ENCODE measurements around the gene NXPH4. TPM values are rescaled to one million over a fixed set of nuclear protein-coding genes. Genes with fewer than 3 reads are reported as not detected.

The NXPH4 gene
- total RNA-seq, 2 donors from 2014 or later = 0.27 TPM; not detected in 1

DNA sequence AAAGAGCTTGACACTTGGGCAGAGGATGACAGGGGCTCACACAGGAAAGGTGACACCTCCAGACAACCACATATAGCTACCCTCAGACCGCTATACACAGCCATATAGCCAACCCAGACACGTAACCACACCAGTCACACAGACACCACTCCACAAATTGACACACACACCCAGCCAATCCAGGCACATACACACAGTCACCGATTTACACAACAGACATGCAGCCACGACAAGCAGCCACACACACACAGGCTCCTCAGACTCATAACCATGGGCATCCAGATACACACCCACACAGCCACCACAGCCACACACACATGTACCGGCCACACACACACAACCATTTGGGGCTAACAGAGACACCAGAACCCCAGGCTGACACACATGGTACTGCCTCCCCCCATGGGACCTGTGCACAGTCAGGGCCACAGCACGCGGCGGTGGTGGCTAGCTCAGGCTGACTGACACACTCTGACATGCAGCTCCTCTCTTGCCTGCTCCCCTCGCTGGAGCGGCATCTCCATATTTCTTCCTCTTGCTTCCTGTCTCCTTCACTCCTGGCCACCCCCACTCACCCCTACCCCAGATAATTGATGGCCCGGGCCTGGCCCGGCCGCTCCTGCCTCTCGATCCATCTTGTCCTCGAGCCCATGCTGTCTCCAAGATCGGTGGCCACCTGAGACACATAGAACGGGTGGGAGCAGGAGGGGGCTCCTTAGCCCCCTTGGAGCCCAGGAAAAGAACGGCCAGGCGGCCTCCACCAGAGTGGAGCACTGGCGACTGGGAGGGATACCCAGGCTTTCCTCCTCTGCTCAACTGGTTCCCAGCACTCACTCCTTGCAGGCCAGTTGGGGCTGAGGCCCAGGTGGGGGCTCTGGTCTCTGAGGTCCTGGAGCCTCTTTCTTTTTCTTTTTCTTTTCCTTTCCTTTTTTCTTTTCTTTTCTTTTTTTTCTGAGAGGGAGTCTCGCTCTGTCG lies 6.9 kb downstream of the NXPH4 start:
- Histone ChIP-seq H3K4me3 (no peak overlapping the region), H3K4me1 (peaks cover 3% of the 10 kb centered on the region), H3K27ac (no peak overlapping the region), H3K36me3 (no peaks in the 10 kb centered on the region), H3K27me3 (peaks cover 83% of the 10 kb centered on the region), H3K9me3 (no peaks in the 10 kb centered on the region), H3K9ac (ENCODE audit: low read depth in 2 of 2, low read length in 2 of 2) (no peak overlapping the region)
- intact Hi-C loops (cut with DNase I) = no loop called here
- DNase-seq = no peak
- TF ChIP-seq, protein P1, sequence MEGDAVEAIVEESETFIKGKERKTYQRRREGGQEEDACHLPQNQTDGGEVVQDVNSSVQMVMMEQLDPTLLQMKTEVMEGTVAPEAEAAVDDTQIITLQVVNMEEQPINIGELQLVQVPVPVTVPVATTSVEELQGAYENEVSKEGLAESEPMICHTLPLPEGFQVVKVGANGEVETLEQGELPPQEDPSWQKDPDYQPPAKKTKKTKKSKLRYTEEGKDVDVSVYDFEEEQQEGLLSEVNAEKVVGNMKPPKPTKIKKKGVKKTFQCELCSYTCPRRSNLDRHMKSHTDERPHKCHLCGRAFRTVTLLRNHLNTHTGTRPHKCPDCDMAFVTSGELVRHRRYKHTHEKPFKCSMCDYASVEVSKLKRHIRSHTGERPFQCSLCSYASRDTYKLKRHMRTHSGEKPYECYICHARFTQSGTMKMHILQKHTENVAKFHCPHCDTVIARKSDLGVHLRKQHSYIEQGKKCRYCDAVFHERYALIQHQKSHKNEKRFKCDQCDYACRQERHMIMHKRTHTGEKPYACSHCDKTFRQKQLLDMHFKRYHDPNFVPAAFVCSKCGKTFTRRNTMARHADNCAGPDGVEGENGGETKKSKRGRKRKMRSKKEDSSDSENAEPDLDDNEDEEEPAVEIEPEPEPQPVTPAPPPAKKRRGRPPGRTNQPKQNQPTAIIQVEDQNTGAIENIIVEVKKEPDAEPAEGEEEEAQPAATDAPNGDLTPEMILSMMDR (IDR thresholded peaks at IDR 0.05) = no peak

DNA sequence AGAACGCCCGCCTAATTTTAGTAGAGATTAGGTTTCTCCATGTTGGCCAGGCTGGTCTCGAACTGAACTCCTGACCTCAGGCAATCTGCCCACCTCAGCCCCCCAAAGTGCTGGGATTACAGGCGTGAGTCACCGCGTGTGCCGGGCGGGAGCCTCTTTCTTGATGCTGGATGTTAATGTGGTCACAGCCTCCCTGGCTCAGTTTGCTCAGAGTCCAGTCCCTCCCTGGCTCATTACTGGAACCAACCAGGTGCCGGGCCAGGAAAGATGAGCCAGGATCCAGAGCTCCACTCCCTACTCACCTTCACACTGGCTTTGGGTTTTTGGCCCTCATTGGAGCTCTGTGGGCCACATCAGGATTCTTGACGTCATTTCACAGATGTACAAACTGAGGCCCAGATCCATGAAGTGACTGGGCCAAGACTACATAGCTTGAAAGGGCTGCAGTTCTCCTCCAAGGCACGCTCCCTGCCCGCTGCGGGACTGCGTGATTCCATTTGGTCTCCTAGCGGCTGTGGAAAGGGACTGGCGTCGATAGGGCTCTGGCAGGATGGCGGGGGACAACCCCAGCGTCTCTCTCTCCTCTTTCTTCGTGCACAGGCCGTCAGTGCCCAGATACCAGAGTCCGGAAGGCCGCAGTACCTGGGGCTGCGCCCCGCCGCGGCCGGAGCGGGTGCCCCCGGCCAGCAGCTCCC lies 7.8 kb downstream of the NXPH4 start:
- DNase-seq = no peak
- Histone ChIP-seq H3K36me3 (no peaks in the 10 kb centered on the region), H3K9me3 (no peaks in the 10 kb centered on the region), H3K9ac (ENCODE audit: low read depth in 2 of 2, low read length in 2 of 2) (no peak overlapping the region), H3K4me3 (no peak overlapping the region), H3K4me1 (peaks cover 3% of the 10 kb centered on the region), H3K27ac (no peak overlapping the region), H3K27me3 (peaks cover 73% of the 10 kb centered on the region)
- intact Hi-C loops (cut with DNase I) = no loop called here
- TF ChIP-seq, protein P1 (IDR thresholded peaks at IDR 0.05) = no peak

DNA sequence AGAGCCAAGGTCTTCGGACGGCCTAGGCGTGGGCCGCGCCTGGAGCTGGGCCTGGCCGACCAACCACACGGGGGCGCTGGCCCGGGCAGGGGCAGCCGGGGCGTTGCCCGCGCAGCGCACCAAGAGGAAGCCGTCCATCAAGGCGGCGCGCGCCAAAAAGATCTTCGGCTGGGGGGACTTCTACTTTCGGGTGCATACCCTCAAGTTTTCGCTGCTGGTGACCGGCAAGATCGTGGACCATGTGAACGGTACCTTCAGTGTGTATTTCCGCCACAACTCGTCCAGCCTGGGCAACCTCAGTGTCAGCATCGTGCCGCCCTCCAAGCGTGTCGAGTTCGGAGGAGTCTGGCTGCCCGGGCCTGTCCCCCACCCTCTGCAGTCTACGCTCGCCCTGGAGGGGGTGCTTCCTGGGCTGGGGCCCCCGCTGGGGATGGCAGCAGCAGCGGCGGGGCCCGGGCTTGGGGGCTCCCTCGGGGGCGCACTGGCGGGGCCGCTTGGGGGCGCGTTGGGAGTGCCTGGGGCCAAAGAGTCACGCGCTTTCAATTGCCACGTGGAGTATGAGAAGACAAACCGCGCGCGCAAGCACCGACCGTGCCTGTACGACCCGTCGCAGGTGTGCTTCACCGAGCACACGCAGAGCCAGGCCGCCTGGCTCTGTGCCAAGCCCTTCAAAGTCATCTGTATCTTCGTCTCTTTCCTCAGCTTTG lies 8.5 kb downstream of the NXPH4 start:
- peaks cover 66% of the 10 kb centered on the region for H3K27me3 ChIP-seq
- TF ChIP-seq, protein P1 (IDR thresholded peaks at IDR 0.05) = peak; percentile 81
- H3K9me3 ChIP-seq = no peaks in the 10 kb centered on the region
- intact Hi-C loops (cut with DNase I) = no loop called here
- no peak overlapping the region for H3K9ac ChIP-seq (ENCODE audit: low read depth in 2 of 2, low read length in 2 of 2)
- no peak overlapping the region for H3K4me3 ChIP-seq
- DNase-seq = peak; percentile 67
- H3K36me3 ChIP-seq = no peaks in the 10 kb centered on the region
- H3K4me1 ChIP-seq = peaks cover 3% of the 10 kb centered on the region
- H3K27ac ChIP-seq = no peak overlapping the region

DNA sequence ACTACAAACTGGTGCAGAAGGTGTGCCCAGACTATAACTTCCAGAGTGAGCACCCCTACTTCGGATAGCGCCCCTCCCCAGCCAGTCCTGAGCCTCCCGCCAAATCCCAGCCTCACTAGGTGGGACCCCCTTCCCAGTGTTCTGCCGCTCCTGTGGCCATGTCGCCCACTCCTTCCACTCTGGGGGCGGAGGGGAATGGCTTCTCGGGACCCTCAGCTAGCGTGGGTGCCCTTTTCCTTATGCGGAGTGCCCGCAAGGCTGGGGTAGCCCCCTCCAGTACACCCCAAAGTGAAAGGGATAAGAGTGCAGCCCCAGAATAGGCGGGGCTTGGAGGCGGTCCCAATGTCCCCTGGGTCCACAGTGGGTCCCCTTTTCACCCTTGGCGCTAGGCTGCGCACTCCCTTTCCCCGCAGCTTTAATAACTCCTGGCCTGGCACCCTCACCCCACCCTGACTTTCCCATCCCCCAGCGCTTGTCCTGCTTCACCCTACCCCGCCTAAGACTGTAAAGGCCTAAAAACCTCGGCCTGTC lies 9.2 kb downstream of the NXPH4 start:
- intact Hi-C loops (cut with DNase I) = no loop called here
- TF ChIP-seq, protein P1 (IDR thresholded peaks at IDR 0.05) = no peak
- Histone ChIP-seq H3K27ac (no peak overlapping the region), H3K27me3 (peaks cover 61% of the 10 kb centered on the region), H3K9me3 (no peaks in the 10 kb centered on the region), H3K4me3 (no peak overlapping the region), H3K4me1 (peaks cover 8% of the 10 kb centered on the region), H3K36me3 (no peaks in the 10 kb centered on the region), H3K9ac (ENCODE audit: low read depth in 2 of 2, low read length in 2 of 2) (no peak overlapping the region)
- no peak for DNase-seq
